Activated naive CD8-positive, alpha-beta T cell (primary cell): ENCODE data around the gene MRFAP1.

Experiments used
- H3K27ac Mint-ChIP-seq: one replicate; pipeline ENCODE4 v1.8.0; 2021; ENCODE audit warnings: mixed read lengths
- H3K27me3 Mint-ChIP-seq: one replicate; pipeline ENCODE4 v1.8.0; 2021; ENCODE audit warnings: mixed read lengths
- H3K36me3 Mint-ChIP-seq: one replicate; pipeline ENCODE4 v1.8.0; 2021; ENCODE audit warnings: mixed read lengths
- H3K4me1 Mint-ChIP-seq: one replicate; pipeline ENCODE4 v1.8.0; 2021; ENCODE audit warnings: low read depth, mixed read lengths
- H3K4me3 Mint-ChIP-seq: one replicate; pipeline ENCODE4 v1.8.0; 2021; ENCODE audit warnings: mild to moderate bottlenecking, mixed read lengths
- H3K9me3 Mint-ChIP-seq: one replicate; pipeline ENCODE4 v1.8.0; 2021; ENCODE audit warnings: low read depth, mixed read lengths

The MRFAP1 gene

DNA sequence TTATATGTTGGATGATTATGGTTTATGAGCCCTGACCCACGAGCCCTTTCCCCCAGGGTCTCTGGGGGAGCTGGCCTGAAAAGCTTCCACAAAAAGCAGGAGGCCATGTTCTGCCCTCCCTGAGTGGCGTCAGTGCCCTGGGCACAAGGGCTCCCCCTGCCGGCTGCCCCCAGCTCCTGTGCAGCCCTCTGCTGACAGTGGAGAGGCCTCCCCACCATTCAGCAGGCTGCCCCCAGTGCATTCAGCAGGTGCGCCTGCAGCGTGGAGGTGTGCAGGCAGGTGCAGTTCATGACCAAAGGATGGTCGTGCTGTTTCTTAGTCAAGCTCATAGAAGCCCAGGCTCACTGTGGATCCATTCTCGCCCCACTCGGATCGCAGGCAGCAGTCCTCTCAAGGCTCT, 40.7 kb downstream of the MRFAP1 start:
- Mint-ChIP-seq H3K36me3 (peaks cover 16% of the 10 kb centered on the region), H3K4me3 (no peak overlapping the region), H3K27ac (no peak overlapping the region), H3K9me3 (no peaks in the 10 kb centered on the region), H3K27me3 (no peaks in the 10 kb centered on the region), H3K4me1 (peaks cover 38% of the 10 kb centered on the region)

DNA sequence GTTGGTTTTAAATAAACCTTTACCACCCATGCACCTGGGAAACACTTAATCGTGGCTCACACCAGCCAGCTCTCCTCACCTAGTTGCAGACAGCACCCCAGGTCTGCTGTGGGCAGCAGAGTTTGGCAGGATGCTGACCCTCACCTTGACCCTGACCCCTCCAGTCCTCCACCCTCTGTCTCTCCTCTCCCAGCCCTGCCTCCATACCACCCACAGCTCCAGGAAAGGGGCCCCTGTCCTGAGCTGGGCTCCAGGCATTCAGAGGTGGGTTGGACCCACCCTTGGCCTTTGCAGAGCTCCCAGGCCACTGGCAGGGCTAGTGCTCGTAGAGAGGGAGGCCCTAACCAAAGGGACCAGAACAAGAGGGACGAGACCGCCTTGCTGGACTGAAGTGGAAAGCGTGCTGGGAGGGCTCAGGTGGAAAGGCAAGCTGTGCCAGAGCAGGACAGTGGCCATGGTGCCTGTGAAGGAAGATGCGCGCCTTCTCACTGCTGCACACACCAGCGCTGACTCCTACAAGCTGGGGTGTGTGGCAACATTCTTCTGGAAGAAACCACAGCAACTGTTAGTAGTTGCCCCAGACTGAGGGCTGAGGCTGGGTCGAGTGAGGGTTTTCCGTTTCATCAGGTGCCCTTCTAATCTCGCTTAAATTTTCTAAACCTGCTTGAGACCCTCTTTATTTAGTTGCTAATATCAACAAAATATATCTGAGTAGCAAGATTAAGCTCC, 42.5 kb downstream of the MRFAP1 start:
- Mint-ChIP-seq H3K27ac (no peak overlapping the region), H3K4me1 (peaks cover 36% of the 10 kb centered on the region), H3K4me3 (no peak overlapping the region), H3K27me3 (no peaks in the 10 kb centered on the region), H3K9me3 (no peaks in the 10 kb centered on the region), H3K36me3 (peaks cover 9% of the 10 kb centered on the region)

GRCh38 chr4:6684656-6685055, 44.2 kb downstream of the MRFAP1 start:
- Mint-ChIP-seq H3K4me1 (peaks cover 42% of the 10 kb centered on the region), H3K4me3 (no peak overlapping the region), H3K27ac (no peak overlapping the region), H3K27me3 (no peaks in the 10 kb centered on the region), H3K36me3 (peaks cover 6% of the 10 kb centered on the region), H3K9me3 (no peaks in the 10 kb centered on the region)

- H3K4me1 Mint-ChIP-seq, result peaks cover 53% of the 10 kb centered on the region
- H3K9me3 Mint-ChIP-seq, result no peaks in the 10 kb centered on the region
- H3K27ac Mint-ChIP-seq, result no peak overlapping the region
- H3K27me3 Mint-ChIP-seq, result no peaks in the 10 kb centered on the region
- no peaks in the 10 kb centered on the region for H3K36me3 Mint-ChIP-seq
- H3K4me3 Mint-ChIP-seq, result no peak overlapping the region
These were observed 45.8 kb downstream of the MRFAP1 start for GRCh38 chr4:6686104-6686787.

- Mint-ChIP-seq H3K4me3 (peak overlapping the region; percentile 77), H3K36me3 (no peaks in the 10 kb centered on the region), H3K27ac (peak overlapping the region; percentile 87), H3K9me3 (no peaks in the 10 kb centered on the region), H3K4me1 (peaks cover 66% of the 10 kb centered on the region), H3K27me3 (no peaks in the 10 kb centered on the region)
These were observed 47.7 kb downstream of the MRFAP1 start for GRCh38 chr4:6687947-6688878.

DNA sequence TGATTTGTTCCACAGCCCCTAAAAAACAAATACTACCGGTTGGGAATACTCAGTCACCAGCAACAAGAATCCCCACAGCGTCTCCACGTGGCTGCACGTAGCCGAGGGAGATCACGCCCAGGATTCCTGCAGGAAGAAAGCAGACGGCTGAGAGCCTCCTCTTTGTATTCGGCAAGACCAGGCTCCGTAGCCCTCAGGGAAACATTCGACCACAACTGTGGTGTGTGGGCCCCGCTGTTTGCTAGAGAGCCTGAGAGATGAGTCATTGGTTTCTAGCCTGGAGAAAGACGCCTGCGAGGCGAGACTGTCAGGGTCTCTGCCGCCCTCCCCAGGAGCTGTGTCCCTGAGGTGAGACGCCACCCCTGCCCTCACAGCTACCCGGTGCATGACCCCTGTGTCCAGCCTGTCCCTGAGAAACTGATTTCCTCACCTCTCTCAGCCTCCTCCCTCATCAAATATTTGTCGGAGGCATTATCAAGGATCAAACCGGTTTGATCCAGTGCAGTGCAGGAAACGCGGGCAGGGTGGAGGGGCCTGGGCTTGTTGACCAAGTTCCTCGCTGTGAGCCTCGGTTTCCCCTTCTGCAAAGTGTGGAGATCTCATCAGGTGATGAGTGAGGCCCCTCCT, 48.5 kb downstream of the MRFAP1 start:
- H3K27ac Mint-ChIP-seq, result peak overlapping the region; percentile 87
- no peaks in the 10 kb centered on the region for H3K36me3 Mint-ChIP-seq
- peak overlapping the region; percentile 77 for H3K4me3 Mint-ChIP-seq

GRCh38 chr4:6689506-6689960, 49.0 kb downstream of the MRFAP1 start:
- H3K27ac Mint-ChIP-seq, result peak overlapping the region; percentile 87

More for the DNA sequence above, 48.5 kb downstream of the MRFAP1 start:
- Mint-ChIP-seq H3K27me3 (no peaks in the 10 kb centered on the region), H3K9me3 (no peaks in the 10 kb centered on the region), H3K4me1 (peaks cover 74% of the 10 kb centered on the region)

More at GRCh38 chr4:6689506-6689960, 49.0 kb downstream of the MRFAP1 start:
- Mint-ChIP-seq H3K9me3 (no peaks in the 10 kb centered on the region), H3K4me1 (peaks cover 78% of the 10 kb centered on the region), H3K36me3 (no peaks in the 10 kb centered on the region), H3K4me3 (peak overlapping the region; percentile 77), H3K27me3 (no peaks in the 10 kb centered on the region)
